K562 (cell line): ENCODE data around the gene CTBS. TPM values are rescaled to one million over a fixed set of nuclear protein-coding genes. Genes with fewer than 3 reads are reported as not detected.

Source experiments
- ATAC-seq: fragments of 200-7000 bp; cut with Tn5 transposase; 3 replicates; pipeline ENCODE4 v1.9.1; 2020; ENCODE audit warnings: moderate library complexity
- BruUV-seq: library from RNA; stranded (reverse); fragments of 400-500 nt; replicated peaks from 2 replicates; lab custom pipeline; 2021; lab: Mats Ljungman, UMichigan
- CTCF ChIA-PET: fragments of 300-600 bp; formaldehyde crosslinking; extraction: SDS; loops from one replicate; lab custom pipeline; 2021; ENCODE audit warnings: low intra/inter-chr PET ratio; lab: Yijun Ruan, JAX
- POLR2A ChIA-PET: fragments of 300-600, 350-650 bp; sonication (Branson Sonifier 250); formaldehyde crosslinking; extraction: SDS; loops from one replicate; lab custom pipeline; 2021; ENCODE audit warnings: antibody characterized with exemption, inconsistent platforms; lab: Yijun Ruan, JAX
- DNase-seq, 4 experiments: peaks; one replicate each; pipeline versions ENCODE4 v3.0.0 to v3.0.0-alpha.2; 2011 to 2018; ENCODE audit warnings: low spot score in 3 of 4, mixed read lengths in 3 of 4; ENCODE audit errors: extremely low read depth in 1 of 4
- FAIRE-seq: peaks from 2 replicates; lab custom pipeline; 2011; peaks lifted over from hg19 to GRCh38; lab: Jason Lieb, UNC
- H2AFZ ChIP-seq: 2 replicates; pipeline ENCODE4 v1.6.0; 2011; ENCODE audit warnings: low read depth, low read length, control low read depth, inconsistent platforms
- H3K27ac ChIP-seq: fragments of 200-600 bp; 3 replicates; pipeline ENCODE4 v1.8.0; 2011; ENCODE audit warnings: low read depth, mild to moderate bottlenecking, control low read depth, inconsistent platforms, low read length, moderate library complexity, mixed read lengths; ENCODE audit errors: extremely low read depth
- H3K27me3 ChIP-seq, 2 experiments: fragments of 300-600 bp in 1 of 2; 2 replicates in 1 of 2; 3 replicates in 1 of 2; pipeline versions ENCODE4 v1.6.0 to v1.8.0; 2011; ENCODE audit warnings: inconsistent platforms in 2 of 2, low read length in 2 of 2, mild to moderate bottlenecking in 1 of 2, mixed read lengths in 1 of 2, moderate library complexity in 1 of 2; ENCODE audit not compliant: control insufficient read depth in 2 of 2, insufficient read depth in 2 of 2
- H3K36me3 ChIP-seq: fragments of 300-600 bp; 3 replicates; pipeline ENCODE4 v1.8.0; 2011; ENCODE audit warnings: mild to moderate bottlenecking, low read length, inconsistent platforms; ENCODE audit not compliant: control insufficient read depth, insufficient read depth
- H3K4me1 ChIP-seq, 2 experiments: fragments of 200-600 bp in 1 of 2; replicated peaks in 1 of 2; 2 replicates in 1 of 2; 3 replicates in 1 of 2; pipeline versions ENCODE4 v1.5.1 to v1.8.0; 2011; ENCODE audit warnings: inconsistent platforms in 2 of 2, low read length in 2 of 2, mild to moderate bottlenecking in 1 of 2, mixed read lengths in 1 of 2, moderate library complexity in 1 of 2; ENCODE audit not compliant: control insufficient read depth in 2 of 2, insufficient read depth in 2 of 2
- H3K4me2 ChIP-seq: 2 replicates; pipeline ENCODE4 v1.6.1; 2011; ENCODE audit warnings: low read length, control low read depth, inconsistent platforms, mixed read lengths; ENCODE audit not compliant: insufficient read depth
- H3K4me3 ChIP-seq: fragments of 200-600 bp; sonication (generic), shearing (Covaris generic); 2 replicates; pipeline ENCODE4 v1.5.1; 2016; ENCODE audit warnings: control low read depth, inconsistent platforms
- H3K79me2 ChIP-seq: fragments of 200-600 bp; 3 replicates; pipeline ENCODE4 v1.8.0; 2011; ENCODE audit warnings: low read length, inconsistent platforms; ENCODE audit not compliant: control insufficient read depth, insufficient read depth
- H3K9ac ChIP-seq, 2 experiments: 2 replicates each; pipeline versions ENCODE4 v1.6.0 to v1.6.1; 2011; ENCODE audit warnings: low read depth in 2 of 2, low read length in 2 of 2, control low read depth in 1 of 2, inconsistent platforms in 1 of 2, mild to moderate bottlenecking in 1 of 2, mixed read lengths in 1 of 2; ENCODE audit not compliant: insufficient read depth in 1 of 2
- H3K9me1 ChIP-seq: one replicate; pipeline ENCODE4 v1.6.0; 2011; ENCODE audit warnings: inconsistent platforms, mild to moderate bottlenecking, low read length, moderate library complexity; ENCODE audit not compliant: control insufficient read depth, insufficient read depth
- H3K9me3 ChIP-seq: replicated peaks from 2 replicates; pipeline ENCODE4 v1.5.1; 2011; ENCODE audit warnings: low read depth, low read length, inconsistent platforms; ENCODE audit not compliant: control insufficient read depth, insufficient read depth
- H4K20me1 ChIP-seq: replicated peaks from 2 replicates; pipeline ENCODE4 v1.6.1; 2011; ENCODE audit warnings: low read length, inconsistent platforms, mixed read lengths; ENCODE audit not compliant: control insufficient read depth, insufficient read depth
- C11orf30 ChIP-seq: fragments of 450-650 bp; IDR thresholded peaks from 2 replicates; pipeline ENCODE4 v1.6.1; 2016; ENCODE audit warnings: low read depth, mild to moderate bottlenecking
- FOS ChIP-seq: IDR thresholded peaks from 3 replicates; pipeline ENCODE4 v1.6.1; 2011; ENCODE audit not compliant: insufficient read length; ENCODE audit errors: extremely low read depth
- HDAC6 ChIP-seq: IDR thresholded peaks from 2 replicates; pipeline ENCODE4 v1.6.1; 2012; ENCODE audit warnings: low read depth, mild to moderate bottlenecking, control low read depth, inconsistent platforms, low read length, moderate library complexity
- MAFF ChIP-seq: IDR thresholded peaks from 2 replicates; pipeline ENCODE4 v1.6.1; 2012; ENCODE audit warnings: low read length, improper control_type of control experiment
- MAFG ChIP-seq: fragments of 450-650 bp; conservative IDR thresholded peaks from 2 replicates; pipeline ENCODE4 v1.6.1; 2016; ENCODE audit warnings: missing genetic modification characterization, missing compliant biosample characterization
- MAFK ChIP-seq: IDR thresholded peaks from 2 replicates; pipeline ENCODE4 v1.6.1; 2011; ENCODE audit warnings: low read length, improper control_type of control experiment
- MBD2 ChIP-seq: sonication (generic); IDR thresholded peaks from 2 replicates; pipeline ENCODE4 v1.6.1; 2016; ENCODE audit warnings: low read depth, borderline replicate concordance
- NEUROD1 ChIP-seq: fragments of 150-350 bp; IDR thresholded peaks from 2 replicates; pipeline ENCODE4 v1.6.1; 2014; ENCODE audit warnings: borderline replicate concordance, low read length, low read depth; ENCODE audit not compliant: partially characterized antibody
- PCBP2 ChIP-seq: fragments of 200-400 bp; formaldehyde crosslinking; IDR thresholded peaks from 2 replicates; pipeline ENCODE4 v1.6.1; 2018; ENCODE audit warnings: low read length, low read depth, mild to moderate bottlenecking, moderate library complexity; ENCODE audit not compliant: poor library complexity, severe bottlenecking
- POLR2G ChIP-seq: fragments of 200-400 bp; formaldehyde crosslinking; IDR thresholded peaks from 2 replicates; pipeline ENCODE4 v1.6.1; 2017; ENCODE audit warnings: low read depth, mild to moderate bottlenecking, antibody characterized with exemption, low read length, moderate library complexity
- RBM25 ChIP-seq: fragments of 200-400 bp; formaldehyde crosslinking; IDR thresholded peaks from 2 replicates; pipeline ENCODE4 v1.6.1; 2018; ENCODE audit warnings: low read length, low read depth, moderate library complexity; ENCODE audit not compliant: severe bottlenecking
- ZBTB2 ChIP-seq: fragments of 450-650 bp; IDR thresholded peaks from 2 replicates; pipeline ENCODE4 v1.6.1; 2016; ENCODE audit warnings: antibody characterized with exemption
- ZBTB8A ChIP-seq: fragments of 450-650 bp; IDR thresholded peaks from 2 replicates; pipeline ENCODE4 v1.6.1; 2018; ENCODE audit warnings: mild to moderate bottlenecking, moderate library complexity; ENCODE audit not compliant: partially characterized antibody
- ZNF316 ChIP-seq: fragments of 450-650 bp; IDR thresholded peaks from 2 replicates; pipeline ENCODE4 v1.6.1; 2016
- WGBS: fragments of 100-300 bp; shearing (Covaris generic); methylation state at CpG from one replicate; pipeline ENCODE4 v1.1.6; 2016; ENCODE audit warnings: low coverage, mixed read lengths; ENCODE audit not compliant: insufficient coverage; ENCODE audit errors: missing lambda C conversion rate; 5-methylcytosine and 5-hydroxymethylcytosine counted together
- in situ Hi-C: fragments of 300-500 bp; cut with MboI; formaldehyde crosslinking; loops from 4 replicates; pipeline ENCODE4 v1.15.0; 2018; ENCODE audit warnings: inconsistent platforms, mixed read lengths
- intact Hi-C: fragments of 100-400 bp; cut with micrococcal nuclease; formaldehyde crosslinking; loops from 2 replicates; pipeline ENCODE4 v1.14.2; 2022
- polyA plus RNA-seq, 8 experiments: library from polyadenylated mRNA; depleted of rRNA in 4 of 8; stranded (reverse) in 5 of 8; unstranded in 3 of 8; fragments of >200 nt; fragmentation: Nextera tagmentation in 2 of 8; fragmentation: Illumina TruSeq in 1 of 8; extraction: Ambion mirVana in 2 of 8; extraction: Trizol in 1 of 8; gene quantifications; 2 replicates each; pipeline versions ENCODE4 v1.2.1 to v1.2.3, GENCODE V29; 2011 to 2014; ENCODE audit warnings: inconsistent platforms in 1 of 8, missing spikeins in 1 of 8
- total RNA-seq, 7 experiments: library from RNA; depleted of rRNA in 6 of 7; stranded (reverse); fragments of >200 nt in 6 of 7; fragmentation: Illumina TruSeq in 2 of 7; extraction: Trizol in 2 of 7; gene quantifications; 2 replicates each; pipeline versions ENCODE4 v1.2.1 to v1.2.3, GENCODE V29; 2011 to 2021; ENCODE audit warnings: low replicate concordance in 1 of 7

The CTBS gene
- total and polyA plus RNA-seq, 9 of the 15 experiments (the other 6 are each of a cell fraction or from before 2014, with no cell fraction given) = 3.0 to 19.8 (median 9.9) TPM

- no peaks in the 10 kb centered on the region for H3K27me3 ChIP-seq
- no peak overlapping the region for H2AFZ ChIP-seq
- H3K36me3 ChIP-seq = 0 out of 3 replicates have a peak, but pooled peaks cover 1% of the 10 kb centered on the region
- ATAC-seq (no peak), FAIRE-seq (no peak), DNase-seq (no peak)
- no peaks in the 10 kb centered on the region for H3K9me1 ChIP-seq
- H3K4me1 ChIP-seq = peaks cover 3 to 4% of the 10 kb centered on the region in 2 experiments; a peak in 3 of 5 replicates
- no peaks in the 10 kb centered on the region for H4K20me1 ChIP-seq
- no peak overlapping the region for H3K9ac ChIP-seq
- H3K4me3 ChIP-seq = no peak overlapping the region
- CTCF ChIA-PET = no interaction called here
- in situ Hi-C loops = no loop called here
- H3K27ac ChIP-seq = no peak overlapping the region
- peak; percentile 81 for TF ChIP-seq MAFG (tag)
- TF ChIP-seq ZBTB2 = no peak
- peak; percentile 69 for TF ChIP-seq MAFK
- peak; percentile 87 for TF ChIP-seq C11orf30
- no peak for TF ChIP-seq MBD2
- peak; percentile 94 for TF ChIP-seq ZNF316
- peak; percentile 70 for TF ChIP-seq MAFF
- TF ChIP-seq FOS = no peak
- TF ChIP-seq NEUROD1 = no peak
- TF ChIP-seq RBM25 = peak; percentile 20
- TF ChIP-seq ZBTB8A = no peak
- TF ChIP-seq HDAC6 = no peak
- no peak for TF ChIP-seq POLR2G
- TF ChIP-seq PCBP2 = no peak
- POLR2A ChIA-PET = no interaction called here
- intact Hi-C loops = no loop called here
- WGBS = 79% methylated on average over 2 of the region's 2 CpGs
- H3K79me2 ChIP-seq = peaks cover 29% of the 10 kb centered on the region
- no peak overlapping the region for H3K4me2 ChIP-seq
- no peaks in the 10 kb centered on the region; the same call in 1 of the 2 replicates for H3K9me3 ChIP-seq
- BruUV-seq = no TSS peak
Measured at GRCh38 chr1:84510165-84510564, 64.1 kb downstream of the CTBS start.
